ENCODE results near the gene HBG2. TPM values are rescaled to one million over a fixed set of nuclear protein-coding genes. Genes with fewer than 3 reads are reported as not detected.

HBG2 gene
- total and polyA plus RNA-seq, 2 of the 8 experiments (the other 6 are each of a cell fraction or from before 2014, with no cell fraction given): 0.23 TPM; not detected in 1

DNA sequence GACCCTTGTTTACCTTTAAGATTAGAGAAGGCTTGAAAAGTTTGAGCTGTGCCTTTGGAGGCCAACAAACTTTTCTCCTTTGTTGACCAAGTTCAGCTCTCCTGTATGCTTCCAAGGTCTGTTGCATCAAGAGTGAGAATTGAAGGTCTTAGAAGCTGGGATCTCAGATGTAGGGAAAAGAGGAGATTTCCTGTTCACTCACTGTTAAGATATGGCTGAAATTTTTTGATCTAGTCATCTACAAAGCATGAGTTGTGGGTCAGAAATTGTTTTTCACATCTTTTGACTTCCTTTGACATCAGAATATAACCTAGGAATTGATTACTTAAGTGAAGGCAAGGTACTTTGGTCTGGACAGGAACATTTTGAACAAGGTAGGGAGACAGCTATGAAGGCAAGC, 35.1 kb upstream of the HBG2 start:
- no peak overlapping the region for H3K14ac ChIP-seq (ENCODE audit: insufficient read length)
- no peak overlapping the region for H3K18ac ChIP-seq (ENCODE audit: extremely low read depth, low read length)
- H2BK15ac ChIP-seq (ENCODE audit: low read length): no peak overlapping the region
- no peak overlapping the region for H3K56ac ChIP-seq (replicated peaks; ENCODE audit: insufficient read length, low read depth, low read length)
- no peak for FAIRE-seq
- ChIA-PET CTCF (ENCODE audit: partially characterized antibody) (interaction anchor here (0.8 to 4.2 kb wide), 12 partner anchors 9 to 165 kb away, joined by 3 to 48 read pairs (median 4); no protein-coding TSS in a partner anchor), POLR2A (ENCODE audit: partially characterized antibody) (no interaction called here)
- H3K23me2 ChIP-seq (ENCODE audit: low read depth, low read length): no peaks in the 10 kb centered on the region
- no peaks in the 10 kb centered on the region for H3K36me3 ChIP-seq (ENCODE audit: control insufficient read depth in 2 of 4, insufficient read depth in 4 of 4, low read length in 3 of 4)
- H2BK5ac ChIP-seq (ENCODE audit: low read depth, low read length): no peak overlapping the region
- H2BK12ac ChIP-seq (ENCODE audit: low read depth, low read length): no peak overlapping the region
- H4K8ac ChIP-seq (ENCODE audit: extremely low read depth, insufficient read depth, low read length): no peak overlapping the region
- no peak overlapping the region for H3K27ac ChIP-seq (ENCODE audit: low read depth, low read length)
- no peaks in the 10 kb centered on the region for H3K27me3 ChIP-seq (replicated peaks in 1 of 4; ENCODE audit: control insufficient read depth in 3 of 4, extremely low read depth in 1 of 4, insufficient read depth in 3 of 4, low read length in 3 of 4)
- no peak overlapping the region for H2BK20ac ChIP-seq (ENCODE audit: low read length)
- H2BK120ac ChIP-seq (replicated peaks; ENCODE audit: low read depth, low read length): no peak overlapping the region
- no peaks in the 10 kb centered on the region; a peak in 1 of 4 replicates for H3K9me3 ChIP-seq (ENCODE audit: insufficient read depth in 2 of 2, low read depth in 1 of 2, low read length in 1 of 2)
- H3K4me2 ChIP-seq (ENCODE audit: insufficient read depth in 1 of 2, low read depth in 2 of 2, low read length in 2 of 2): no peak overlapping the region
- H3K23ac ChIP-seq (ENCODE audit: insufficient read length): no peak overlapping the region
- no peaks in the 10 kb centered on the region for H3K79me1 ChIP-seq (ENCODE audit: low read depth, low read length)
- DNase-seq (ENCODE audit: low read depth in 1 of 2, low spot score in 2 of 2): no peak
- H3K79me2 ChIP-seq (ENCODE audit: control insufficient read depth in 1 of 2, insufficient read depth in 2 of 2, low read length in 2 of 2): no peaks in the 10 kb centered on the region
- no peak overlapping the region for H3K9ac ChIP-seq (replicated peaks in 1 of 4; ENCODE audit: extremely low read depth in 1 of 4, low read depth in 3 of 4, low read length in 3 of 4)
- 0 out of 2 replicates have a peak overlapping the region, but pooled peaks have one; percentile 50 for H2AFZ ChIP-seq (ENCODE audit: low read length)
- no peak overlapping the region for H4K5ac ChIP-seq (ENCODE audit: insufficient read length, low read depth, low read length)
- no peak overlapping the region for H2AK5ac ChIP-seq (ENCODE audit: low read depth, low read length)
- H3K4me1 ChIP-seq (replicated peaks in 1 of 4; ENCODE audit: control insufficient read depth in 3 of 4, insufficient read depth in 4 of 4, low read length in 3 of 4): no peaks in the 10 kb centered on the region
- H4K20me1 ChIP-seq (replicated peaks in 1 of 2; ENCODE audit: control insufficient read depth in 1 of 2, insufficient read depth in 2 of 2, low read length in 2 of 2): no peaks in the 10 kb centered on the region
- H3K4ac ChIP-seq (replicated peaks; ENCODE audit: insufficient read length, low read depth, low read length): no peak overlapping the region
- H4K91ac ChIP-seq (replicated peaks; ENCODE audit: insufficient read length, low read length): no peak overlapping the region
- no peak overlapping the region for H3K4me3 ChIP-seq (ENCODE audit: extremely low read depth in 1 of 4, insufficient read depth in 2 of 4, low read depth in 3 of 4, low read length in 4 of 4)
- TF ChIP-seq ASH2L (IDR thresholded peaks at IDR 0.05; ENCODE audit: low read length) (no peak), YY1 (IDR thresholded peaks at IDR 0.05; ENCODE audit: low read depth, low read length) (no peak), ATF3 (IDR thresholded peaks at IDR 0.05; ENCODE audit: insufficient read depth, low read depth, low read length) (no peak), RAD21 (IDR thresholded peaks at IDR 0.05 in 1 of 2, conservative IDR thresholded peaks at IDR 0.05 in 1 of 2; ENCODE audit: low read depth in 2 of 2, low read length in 2 of 2) (no peak), BRCA1 (IDR thresholded peaks at IDR 0.05; ENCODE audit: low read depth, low read length) (no peak), JUND (IDR thresholded peaks at IDR 0.05; ENCODE audit: low read length) (no peak), ATF2 (IDR thresholded peaks at IDR 0.05; ENCODE audit: low read length) (no peak), GABPA (IDR thresholded peaks at IDR 0.05; ENCODE audit: borderline replicate concordance, insufficient read depth, low read length) (no peak), SP1 (IDR thresholded peaks at IDR 0.05; ENCODE audit: low read depth, low read length) (no peak), BCL11A (IDR thresholded peaks at IDR 0.05; ENCODE audit: low read depth in 2 of 2, low read length in 2 of 2) (no peak), RBBP5 (IDR thresholded peaks at IDR 0.05; ENCODE audit: borderline replicate concordance, low read depth, low read length) (no peak), SAP30 (IDR thresholded peaks at IDR 0.05; ENCODE audit: insufficient read depth, insufficient replicate concordance, low read length) (no peak), TAF1 (IDR thresholded peaks at IDR 0.05; ENCODE audit: low read depth, low read length) (no peak)
